ENCODE data around the gene CARMIL1.

The CARMIL1 gene

GRCh38 chr6:25327432-25327831 is 48.3 kb downstream of the CARMIL1 start:
- H3K4me3 ChIP-seq (ENCODE audit: control insufficient read depth, low read depth, low read length), result no peak overlapping the region
- no peak for DNase-seq (ENCODE audit: low read depth)
- no peak for TF ChIP-seq CTCF (IDR thresholded peaks at IDR 0.05; ENCODE audit: control insufficient read depth, insufficient read depth, low read depth, low read length, missing control alignments)

- no peak overlapping the region for H3K4me3 ChIP-seq (ENCODE audit: control insufficient read depth, low read depth, low read length)
- DNase-seq (ENCODE audit: low read depth), result no peak
- TF ChIP-seq CTCF (IDR thresholded peaks at IDR 0.05; ENCODE audit: control insufficient read depth, insufficient read depth, low read depth, low read length, missing control alignments), result no peak
Measured at GRCh38 chr6:25329161-25329817, 50.1 kb downstream of the CARMIL1 start.

- DNase-seq (ENCODE audit: low read depth), result no peak
- H3K4me3 ChIP-seq (ENCODE audit: control insufficient read depth, low read depth, low read length), result no peak overlapping the region
- no peak for TF ChIP-seq CTCF (IDR thresholded peaks at IDR 0.05; ENCODE audit: control insufficient read depth, insufficient read depth, low read depth, low read length, missing control alignments)
Measured at GRCh38 chr6:25329982-25330381, 50.8 kb downstream of the CARMIL1 start.

GRCh38 chr6:25330796-25331685 is 51.9 kb downstream of the CARMIL1 start:
- no peak for TF ChIP-seq CTCF (IDR thresholded peaks at IDR 0.05; ENCODE audit: control insufficient read depth, insufficient read depth, low read depth, low read length, missing control alignments)
- H3K4me3 ChIP-seq (ENCODE audit: control insufficient read depth, low read depth, low read length), result no peak overlapping the region
- no peak for DNase-seq (ENCODE audit: low read depth)

GRCh38 chr6:25332165-25332564 is 53.0 kb downstream of the CARMIL1 start:
- DNase-seq (ENCODE audit: low read depth), result no peak
- TF ChIP-seq CTCF (IDR thresholded peaks at IDR 0.05; ENCODE audit: control insufficient read depth, insufficient read depth, low read depth, low read length, missing control alignments), result no peak
- H3K4me3 ChIP-seq (ENCODE audit: control insufficient read depth, low read depth, low read length), result no peak overlapping the region

- TF ChIP-seq CTCF (IDR thresholded peaks at IDR 0.05; ENCODE audit: control insufficient read depth, insufficient read depth, low read depth, low read length, missing control alignments), result no peak
- no peak overlapping the region for H3K4me3 ChIP-seq (ENCODE audit: control insufficient read depth, low read depth, low read length)
- no peak for DNase-seq (ENCODE audit: low read depth)
Measured at GRCh38 chr6:25332655-25333071, 53.5 kb downstream of the CARMIL1 start.

All from AG09309 (cell line).